Tibial nerve (tissue), 4 donors: ENCODE results near the gene NF2. TPM values are rescaled to one million over a fixed set of nuclear protein-coding genes. Genes with fewer than 3 reads are reported as not detected.
"Not testable (repeated sequence)": the region's sequence is repeated elsewhere in the genome, so short reads cannot be mapped to it uniquely, and the experiment has no call there.

Experiments used
- DNase-seq, 2 donors: peaks; one replicate each; pipeline ENCODE4 v3.0.0-alpha.2; 2019; ENCODE audit warnings: low spot score in 2 of 2
- H3K27ac ChIP-seq, 4 donors: fragments of 200-600 bp; sonication (generic) in 3 of 4; one replicate each; pipeline ENCODE4 v1.5.1; 2017 to 2019; ENCODE audit warnings: mild to moderate bottlenecking in 1 of 4
- H3K27me3 ChIP-seq, 2 donors: fragments of 200-600 bp; sonication (generic) in 1 of 2; one replicate each; pipeline versions ENCODE4 v1.5.1 to v1.6.0; 2017 to 2019
- H3K36me3 ChIP-seq, 3 donors: fragments of 200-600 bp; sonication (generic); one replicate each; pipeline ENCODE4 v1.5.1; 2018 to 2019
- H3K4me1 ChIP-seq, 4 donors: fragments of 200-600 bp; sonication (generic) in 3 of 4; one replicate each; pipeline ENCODE4 v1.5.1; 2017 to 2019
- H3K4me3 ChIP-seq, 4 donors: fragments of 200-600 bp; sonication (generic) in 3 of 4; one replicate each; pipeline ENCODE4 v1.5.1; 2017 to 2019; ENCODE audit warnings: mild to moderate bottlenecking in 1 of 4, moderate library complexity in 1 of 4
- H3K9me3 ChIP-seq, 4 donors: fragments of 200-600 bp; sonication (generic) in 3 of 4; one replicate each; pipeline ENCODE4 v1.5.1; 2017 to 2019
- EP300 ChIP-seq, 2 donors: sonication (generic); formaldehyde crosslinking; IDR thresholded peaks; one replicate each; pipeline ENCODE4 v1.6.1; 2017; ENCODE audit warnings: antibody characterized with exemption in 2 of 2, mild to moderate bottlenecking in 1 of 2
- POLR2A ChIP-seq, 2 donors: fragments of 450-650 bp; IDR thresholded peaks; one replicate each; pipeline ENCODE4 v1.6.1; 2017; ENCODE audit warnings: antibody characterized with exemption in 2 of 2, mild to moderate bottlenecking in 2 of 2, moderate library complexity in 2 of 2
- WGBS, 2 donors: methylation state at CpG; one replicate each; pipeline ENCODE4 v1.1.5; 2018; 5-methylcytosine and 5-hydroxymethylcytosine counted together
- total RNA-seq, 4 donors: library from RNA; depleted of rRNA; stranded (reverse); fragments of >200 nt; gene quantifications; one replicate each; pipeline ENCODE4 v1.1.0, GENCODE V29; 2016
- TF ChIP-seq, protein P1 (sequence below), 5 experiments: fragments of 200-600 bp in 3 of 5; fragments of 450-650 bp in 2 of 5; sonication (generic) in 3 of 5; IDR thresholded peaks; one replicate each; pipeline ENCODE4 v1.5.1; 2016 to 2019; ENCODE audit warnings: antibody characterized with exemption in 5 of 5, mild to moderate bottlenecking in 3 of 5, moderate library complexity in 2 of 5

The NF2 gene
- total RNA-seq, 4 donors from 2014 or later: 24.9 to 39.0 (median 28.8) TPM

DNA sequence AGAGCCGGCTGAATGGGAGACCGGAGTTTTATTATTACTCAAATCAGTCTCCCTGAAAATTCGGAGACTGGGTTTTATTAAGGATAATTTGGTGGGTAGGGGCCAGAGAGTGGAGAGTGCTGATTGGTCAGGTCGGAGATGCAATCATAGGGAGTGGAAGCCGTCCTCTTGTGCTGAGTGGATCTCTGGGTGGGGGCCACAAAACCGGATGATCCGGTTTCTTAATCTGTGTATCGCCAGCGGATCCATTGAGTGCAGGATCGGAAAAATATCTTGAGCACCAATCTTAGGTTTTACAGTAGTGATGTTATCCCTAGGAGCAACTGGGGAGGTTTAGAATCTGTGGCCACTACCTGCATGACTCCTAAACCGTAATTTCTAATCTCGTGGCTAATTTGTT, 21.6 kb upstream of the NF2 start:
- WGBS, 2 donors: 89 to 90% methylated on average over 12 of the region's 12 CpGs
- Histone ChIP-seq H3K4me1 (peaks cover 0 to 16% (median 0%) of the 10 kb centered on the region in 4 donors), H3K36me3 (peaks cover 0 to 9% (median 0%) of the 10 kb centered on the region in 3 donors), H3K27ac (no peak overlapping the region), H3K4me3 (no peak overlapping the region), H3K9me3 (peaks cover 0 to 5% (median 0%) of the 10 kb centered on the region in 4 donors), H3K27me3 (no peaks in the 10 kb centered on the region)
- TF ChIP-seq, protein P1, sequence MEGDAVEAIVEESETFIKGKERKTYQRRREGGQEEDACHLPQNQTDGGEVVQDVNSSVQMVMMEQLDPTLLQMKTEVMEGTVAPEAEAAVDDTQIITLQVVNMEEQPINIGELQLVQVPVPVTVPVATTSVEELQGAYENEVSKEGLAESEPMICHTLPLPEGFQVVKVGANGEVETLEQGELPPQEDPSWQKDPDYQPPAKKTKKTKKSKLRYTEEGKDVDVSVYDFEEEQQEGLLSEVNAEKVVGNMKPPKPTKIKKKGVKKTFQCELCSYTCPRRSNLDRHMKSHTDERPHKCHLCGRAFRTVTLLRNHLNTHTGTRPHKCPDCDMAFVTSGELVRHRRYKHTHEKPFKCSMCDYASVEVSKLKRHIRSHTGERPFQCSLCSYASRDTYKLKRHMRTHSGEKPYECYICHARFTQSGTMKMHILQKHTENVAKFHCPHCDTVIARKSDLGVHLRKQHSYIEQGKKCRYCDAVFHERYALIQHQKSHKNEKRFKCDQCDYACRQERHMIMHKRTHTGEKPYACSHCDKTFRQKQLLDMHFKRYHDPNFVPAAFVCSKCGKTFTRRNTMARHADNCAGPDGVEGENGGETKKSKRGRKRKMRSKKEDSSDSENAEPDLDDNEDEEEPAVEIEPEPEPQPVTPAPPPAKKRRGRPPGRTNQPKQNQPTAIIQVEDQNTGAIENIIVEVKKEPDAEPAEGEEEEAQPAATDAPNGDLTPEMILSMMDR (IDR thresholded peaks at IDR 0.05): no peak
- TF ChIP-seq POLR2A (IDR thresholded peaks at IDR 0.05): no peak
- no peak for TF ChIP-seq EP300 (IDR thresholded peaks at IDR 0.05)
- DNase-seq: no peak

DNA sequence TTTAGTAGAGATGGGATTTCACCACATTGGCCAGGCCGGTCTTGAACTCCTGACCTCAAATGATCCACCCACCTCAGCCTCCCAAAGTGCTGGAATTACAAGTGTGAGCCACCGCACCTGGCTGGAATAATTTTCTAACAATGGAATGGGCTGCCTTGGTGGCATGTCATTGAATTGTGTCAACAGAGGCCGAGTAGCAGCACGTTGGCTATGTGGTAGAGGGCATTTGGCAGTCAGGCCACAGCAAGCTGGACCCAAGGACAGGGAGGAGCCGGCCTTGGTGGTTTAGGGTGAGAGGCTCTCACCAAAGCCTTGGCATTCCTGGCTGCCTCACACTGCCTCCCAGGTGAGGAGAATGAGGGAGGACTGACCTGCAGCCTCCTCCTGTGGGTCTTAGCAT, 18.5 kb upstream of the NF2 start:
- DNase-seq: no peak
- H3K36me3 ChIP-seq: no peaks in the 10 kb centered on the region
- no peaks in the 10 kb centered on the region for H3K27me3 ChIP-seq
- 87 to 97% methylated on average over 5 of the region's 5 CpGs for WGBS, 2 donors
- H3K9me3 ChIP-seq: no peaks in the 10 kb centered on the region
- peaks cover 0 to 16% (median 0%) of the 10 kb centered on the region in 4 donors for H3K4me1 ChIP-seq
- no peak for TF ChIP-seq EP300 (IDR thresholded peaks at IDR 0.05)
- TF ChIP-seq, protein P1 (IDR thresholded peaks at IDR 0.05): no peak
- TF ChIP-seq POLR2A (IDR thresholded peaks at IDR 0.05): no peak
- H3K4me3 ChIP-seq: no peak overlapping the region
- H3K27ac ChIP-seq: no peak overlapping the region

DNA sequence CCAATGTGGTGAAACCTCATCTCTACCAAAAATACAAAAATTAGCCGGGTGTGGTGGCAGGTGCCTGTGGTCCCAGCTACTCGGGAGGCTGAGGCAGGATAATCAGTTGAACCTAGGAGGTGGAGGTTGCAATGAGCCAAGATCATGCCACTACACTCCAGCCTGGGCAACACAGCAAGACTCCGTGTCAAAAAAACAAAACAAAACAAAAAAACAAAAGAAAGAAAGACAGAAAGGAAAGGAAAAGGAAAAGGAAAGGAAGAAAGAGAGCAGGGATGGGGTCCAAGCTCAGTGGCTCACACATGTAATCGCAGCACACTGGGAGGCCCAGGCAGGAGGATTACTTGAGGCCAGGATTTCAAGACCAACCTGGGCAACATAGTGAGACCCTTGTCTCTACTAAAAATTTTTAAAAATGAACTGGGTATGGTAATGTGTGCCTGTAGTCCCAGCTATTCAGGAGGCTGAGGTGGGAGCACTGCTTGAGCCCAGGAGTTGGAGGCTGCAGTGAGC, 17.2 kb upstream of the NF2 start:
- not testable (repeated sequence) for H3K4me3 ChIP-seq, H3K27ac ChIP-seq, DNase-seq, H3K27me3 ChIP-seq, H3K36me3 ChIP-seq, H3K9me3 ChIP-seq, H3K4me1 ChIP-seq
- 92 to 94% methylated on average over 4 of the region's 4 CpGs for WGBS, 2 donors

DNA sequence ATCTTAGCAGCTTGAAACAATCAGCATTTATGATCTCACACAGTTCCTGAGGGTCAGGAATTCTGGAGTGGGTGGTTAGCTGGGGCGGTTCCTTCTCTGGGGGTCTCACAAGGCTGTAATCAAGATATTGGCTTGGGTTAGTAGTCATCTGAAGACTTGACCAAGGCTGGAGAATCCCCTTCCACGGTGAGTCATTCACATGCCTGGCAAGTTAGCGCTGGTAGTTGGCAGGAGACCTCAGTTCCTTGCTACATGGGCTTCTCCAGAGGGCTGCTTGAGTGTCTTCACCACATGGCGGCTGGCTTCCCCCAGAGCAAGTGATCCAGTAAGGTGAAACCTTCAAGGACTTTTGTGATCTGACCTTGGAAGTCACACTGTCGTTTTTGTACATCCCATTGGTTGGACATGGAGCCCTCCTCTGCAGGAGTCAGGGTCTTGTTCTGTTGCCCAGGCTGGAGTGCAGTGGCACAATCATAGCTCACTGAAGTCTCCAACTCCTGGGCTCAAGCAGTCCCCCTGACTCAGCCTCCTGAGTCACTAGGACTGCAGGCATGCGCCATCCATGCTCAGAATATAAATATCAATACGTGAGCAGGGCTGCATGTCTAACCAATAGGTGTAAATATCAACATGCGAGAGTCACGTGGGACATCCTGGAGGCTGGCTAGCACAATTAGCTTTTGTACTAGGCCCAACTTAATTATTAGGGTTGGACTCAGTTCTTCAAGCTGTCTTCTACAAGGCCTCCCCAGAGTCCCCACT, 15.3 kb upstream of the NF2 start:
- H3K9me3 ChIP-seq: no peaks in the 10 kb centered on the region

DNA sequence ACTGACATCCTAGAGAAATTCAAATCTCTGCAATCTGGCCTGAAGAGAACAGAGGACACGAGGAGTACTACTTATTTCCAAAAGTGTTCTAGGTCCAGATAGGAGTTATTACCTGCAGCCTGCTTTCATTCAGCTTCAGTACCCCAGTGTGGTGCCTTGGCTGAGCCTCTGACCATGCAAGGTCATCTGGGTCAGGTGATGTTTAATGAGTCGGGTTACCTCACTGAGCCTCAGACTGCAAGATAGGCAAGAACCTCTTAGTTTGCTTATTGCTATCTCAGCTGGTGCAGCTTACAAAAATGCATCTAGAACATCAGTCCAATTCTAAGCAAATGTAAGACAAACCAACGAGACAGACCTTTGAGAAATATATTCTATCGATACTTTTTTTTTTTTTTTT, 9.5 kb upstream of the NF2 start:
- no peak for TF ChIP-seq POLR2A (IDR thresholded peaks at IDR 0.05)
- TF ChIP-seq, protein P1 (IDR thresholded peaks at IDR 0.05): no peak
- no peak for TF ChIP-seq EP300 (IDR thresholded peaks at IDR 0.05)
- H3K36me3 ChIP-seq: no peaks in the 10 kb centered on the region
- H3K4me3 ChIP-seq: no peak overlapping the region
- no peaks in the 10 kb centered on the region for H3K27me3 ChIP-seq
- no peak for DNase-seq
- 71 to 81% methylated on average over 4 of the region's 4 CpGs for WGBS, 2 donors
- H3K9me3 ChIP-seq: no peaks in the 10 kb centered on the region
- H3K27ac ChIP-seq: no peak overlapping the region
- no peaks in the 10 kb centered on the region for H3K4me1 ChIP-seq

More for the DNA sequence above, 15.3 kb upstream of the NF2 start:
- Histone ChIP-seq H3K36me3 (no peaks in the 10 kb centered on the region), H3K4me3 (no peak overlapping the region), H3K4me1 (no peaks in the 10 kb centered on the region), H3K27ac (no peak overlapping the region), H3K27me3 (no peaks in the 10 kb centered on the region)
- TF ChIP-seq POLR2A (IDR thresholded peaks at IDR 0.05) (no peak), EP300 (IDR thresholded peaks at IDR 0.05) (no peak)
- TF ChIP-seq, protein P1 (IDR thresholded peaks at IDR 0.05): no peak
- DNase-seq: no peak
- 41 to 58% methylated on average over 9 of the region's 9 CpGs for WGBS, 2 donors

DNA sequence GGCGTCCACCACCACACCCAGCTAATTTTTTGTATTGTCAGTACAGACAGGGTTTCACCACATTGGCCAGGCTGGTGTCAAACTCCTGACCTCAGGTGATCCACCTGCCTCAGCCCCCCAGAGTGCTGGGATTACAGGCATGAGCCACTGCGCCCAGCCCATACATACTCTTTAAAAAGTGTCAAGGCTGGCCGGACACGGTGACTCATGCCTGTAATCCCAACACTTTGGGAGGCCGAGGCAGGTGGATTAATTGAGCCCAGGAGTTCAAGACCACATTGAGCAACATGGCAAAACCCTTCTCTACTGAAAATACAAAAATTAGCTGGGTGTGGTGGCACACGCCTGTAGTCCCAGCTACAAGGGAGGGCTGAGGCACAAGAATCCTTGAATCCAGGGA, 9.0 kb upstream of the NF2 start:
- 92 to 94% methylated on average over 6 of the region's 6 CpGs for WGBS, 2 donors
- not testable (repeated sequence) for H3K36me3 ChIP-seq, H3K27ac ChIP-seq, H3K4me3 ChIP-seq, H3K27me3 ChIP-seq, H3K9me3 ChIP-seq, H3K4me1 ChIP-seq, DNase-seq
